Measurements from ENCODE around the gene NR4A2. TPM values are rescaled to one million over a fixed set of nuclear protein-coding genes. Genes with fewer than 3 reads are reported as not detected.
A peak's percentile ranks its signal among the peaks of the same experiment; 100 is the strongest.

Gene NR4A2
- total RNA-seq = 7.9 and 8.3 TPM in 2 replicates
- long read RNA-seq, partial matches to known transcripts = 3 of 8 reads
- long read RNA-seq, other reads (novel, unspliced or antisense) = 4 of 8 reads

DNA sequence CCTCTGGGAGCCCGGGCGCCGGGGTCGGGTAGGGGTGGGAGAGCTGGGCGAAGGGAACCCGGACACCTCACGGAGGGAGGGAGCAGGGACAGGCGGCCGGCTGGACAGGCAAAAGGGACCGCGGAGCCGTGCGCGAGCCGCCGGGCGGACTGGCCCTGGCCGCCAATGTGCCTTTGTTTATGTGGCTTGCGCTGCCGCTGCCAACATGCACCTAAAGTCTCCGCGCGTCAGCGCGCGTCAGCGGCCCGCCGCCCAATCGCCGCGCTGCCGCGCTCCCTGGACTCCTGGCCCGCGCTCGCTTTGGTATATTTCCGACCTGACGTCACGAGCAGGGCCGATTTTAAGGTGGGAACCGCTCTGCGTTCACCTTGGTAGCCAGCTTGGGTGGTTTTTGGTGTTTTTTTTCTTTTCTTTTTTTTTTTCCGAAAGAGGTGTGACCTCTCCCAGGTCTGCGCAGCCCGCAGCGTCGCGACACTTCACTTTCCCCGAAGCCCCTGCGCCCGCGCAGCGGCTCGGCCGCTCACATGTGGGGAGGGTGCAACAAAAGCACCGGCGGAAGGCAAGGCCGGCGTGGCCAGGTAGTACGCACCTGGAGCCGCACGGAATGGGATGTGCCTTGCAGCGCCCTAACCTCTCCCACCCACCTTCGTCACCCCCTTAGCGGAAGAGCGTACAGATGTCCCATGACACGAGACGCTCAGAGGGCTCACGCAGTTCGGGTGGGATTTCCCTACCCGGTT lies at the start of gene NR4A2:
NR4A2 (minus strand) TSS at position 188 of the 740 bp plus-strand sequence. CDS start 2,535 bp downstream, outside the sequence.
- H3K4me1 Mint-ChIP-seq (ENCODE audit: low read depth) = peaks cover 20% of the 10 kb centered on the region
- H3K4me3 Mint-ChIP-seq (ENCODE audit: low read depth) = peak within 1 kb of the TSS; percentile 88
- H3K27me3 Mint-ChIP-seq = peaks cover 16% of the 10 kb centered on the region
- peaks cover 17% of the 10 kb centered on the region for H3K36me3 Mint-ChIP-seq (ENCODE audit: insufficient read depth)
- H3K27ac Mint-ChIP-seq = peak within 1 kb of the TSS; percentile 100
- DNase-seq (ENCODE audit: low spot score, unreplicated experiment) = peak; percentile 77
- no peaks in the 10 kb centered on the region for H3K9me3 Mint-ChIP-seq (ENCODE audit: low read depth)
- TF ChIP-seq, protein P1, sequence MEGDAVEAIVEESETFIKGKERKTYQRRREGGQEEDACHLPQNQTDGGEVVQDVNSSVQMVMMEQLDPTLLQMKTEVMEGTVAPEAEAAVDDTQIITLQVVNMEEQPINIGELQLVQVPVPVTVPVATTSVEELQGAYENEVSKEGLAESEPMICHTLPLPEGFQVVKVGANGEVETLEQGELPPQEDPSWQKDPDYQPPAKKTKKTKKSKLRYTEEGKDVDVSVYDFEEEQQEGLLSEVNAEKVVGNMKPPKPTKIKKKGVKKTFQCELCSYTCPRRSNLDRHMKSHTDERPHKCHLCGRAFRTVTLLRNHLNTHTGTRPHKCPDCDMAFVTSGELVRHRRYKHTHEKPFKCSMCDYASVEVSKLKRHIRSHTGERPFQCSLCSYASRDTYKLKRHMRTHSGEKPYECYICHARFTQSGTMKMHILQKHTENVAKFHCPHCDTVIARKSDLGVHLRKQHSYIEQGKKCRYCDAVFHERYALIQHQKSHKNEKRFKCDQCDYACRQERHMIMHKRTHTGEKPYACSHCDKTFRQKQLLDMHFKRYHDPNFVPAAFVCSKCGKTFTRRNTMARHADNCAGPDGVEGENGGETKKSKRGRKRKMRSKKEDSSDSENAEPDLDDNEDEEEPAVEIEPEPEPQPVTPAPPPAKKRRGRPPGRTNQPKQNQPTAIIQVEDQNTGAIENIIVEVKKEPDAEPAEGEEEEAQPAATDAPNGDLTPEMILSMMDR (IDR thresholded peaks at IDR 0.05; ENCODE audit: unreplicated experiment) = no peak

DNA sequence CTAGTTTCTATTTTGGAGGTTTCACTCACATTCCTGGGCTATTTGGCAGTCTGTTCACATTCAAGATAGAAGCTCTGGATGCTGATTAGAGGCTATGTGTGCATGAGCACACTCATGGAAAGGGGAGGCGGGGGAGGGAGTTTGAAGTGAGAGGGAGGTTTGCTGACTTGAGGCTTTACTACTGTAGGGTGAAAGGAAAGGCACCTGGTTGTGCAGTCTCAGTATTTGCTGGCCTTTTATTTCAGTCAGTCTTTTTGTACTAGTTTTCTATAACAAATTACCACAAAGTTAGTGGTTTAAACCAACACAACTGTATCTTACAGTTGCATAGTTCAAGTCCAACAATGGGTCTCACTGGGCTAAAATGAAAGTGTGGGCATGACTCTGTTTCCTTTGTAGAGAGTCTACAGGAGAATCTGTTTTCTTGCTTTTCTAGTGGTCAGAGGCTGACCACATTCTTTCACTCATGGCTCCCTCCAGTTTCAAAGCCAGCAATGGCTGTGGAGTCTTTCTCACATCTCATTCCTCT lies 47.7 kb upstream of the NR4A2 start:
- Mint-ChIP-seq H3K9me3 (ENCODE audit: low read depth) (peaks cover 6% of the 10 kb centered on the region), H3K4me3 (ENCODE audit: low read depth) (no peak overlapping the region), H3K27me3 (no peaks in the 10 kb centered on the region), H3K4me1 (ENCODE audit: low read depth) (peaks cover 22% of the 10 kb centered on the region), H3K36me3 (ENCODE audit: insufficient read depth) (no peaks in the 10 kb centered on the region), H3K27ac (no peak overlapping the region)
- no peak for DNase-seq (ENCODE audit: low spot score, unreplicated experiment)
- TF ChIP-seq, protein P1 (IDR thresholded peaks at IDR 0.05; ENCODE audit: unreplicated experiment) = no peak

DNA sequence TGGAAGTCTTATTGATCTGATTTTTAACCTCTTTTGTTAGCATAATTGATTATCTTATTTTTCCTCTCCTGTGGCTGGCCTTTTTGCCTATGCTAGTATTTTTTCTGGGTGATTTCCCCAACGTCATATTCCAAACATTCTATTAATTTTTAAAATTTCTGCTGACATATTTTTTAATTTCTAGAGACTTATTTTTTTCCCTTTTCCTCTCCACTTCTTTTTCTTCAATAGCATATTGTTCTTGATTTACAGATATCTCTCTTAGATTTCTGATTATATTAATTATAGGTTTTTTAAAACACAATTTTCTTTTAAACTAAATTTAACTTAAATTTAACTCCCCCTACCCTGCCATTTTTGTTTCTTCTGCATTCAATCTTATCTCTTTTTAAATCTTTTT lies 47.2 kb upstream of the NR4A2 start:
- Mint-ChIP-seq H3K27ac (no peak overlapping the region), H3K27me3 (no peaks in the 10 kb centered on the region), H3K4me1 (ENCODE audit: low read depth) (peaks cover 22% of the 10 kb centered on the region), H3K4me3 (ENCODE audit: low read depth) (no peak overlapping the region), H3K36me3 (ENCODE audit: insufficient read depth) (peaks cover 1% of the 10 kb centered on the region), H3K9me3 (ENCODE audit: low read depth) (peaks cover 10% of the 10 kb centered on the region)
- DNase-seq (ENCODE audit: low spot score, unreplicated experiment) = no peak
- TF ChIP-seq, protein P1 (IDR thresholded peaks at IDR 0.05; ENCODE audit: unreplicated experiment) = no peak

DNA sequence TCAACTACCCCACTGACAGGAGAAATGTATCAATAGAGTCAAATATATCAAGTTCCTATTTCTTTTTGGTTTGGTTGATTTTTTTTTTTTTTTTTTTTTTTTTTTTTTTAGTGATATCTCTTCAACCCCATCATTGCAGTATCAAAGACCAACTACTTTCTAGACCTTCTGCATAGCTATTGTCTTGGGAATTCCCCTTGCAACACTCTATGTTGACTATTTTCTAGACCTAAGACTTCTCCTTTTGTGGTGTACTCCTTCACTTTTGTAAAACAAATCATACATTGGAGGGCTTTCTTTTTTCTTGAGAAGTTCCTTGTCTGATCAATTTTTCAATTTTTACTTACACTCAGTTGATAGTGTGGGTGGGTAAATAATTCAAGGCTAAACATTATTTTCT lies 46.5 kb upstream of the NR4A2 start:
- Mint-ChIP-seq H3K4me3 (ENCODE audit: low read depth) (no peak overlapping the region), H3K36me3 (ENCODE audit: insufficient read depth) (peaks cover 1% of the 10 kb centered on the region), H3K9me3 (ENCODE audit: low read depth) (peaks cover 14% of the 10 kb centered on the region), H3K4me1 (ENCODE audit: low read depth) (peaks cover 22% of the 10 kb centered on the region), H3K27ac (no peak overlapping the region), H3K27me3 (no peaks in the 10 kb centered on the region)
- no peak for DNase-seq (ENCODE audit: low spot score, unreplicated experiment)
- TF ChIP-seq, protein P1 (IDR thresholded peaks at IDR 0.05; ENCODE audit: unreplicated experiment) = no peak

DNA sequence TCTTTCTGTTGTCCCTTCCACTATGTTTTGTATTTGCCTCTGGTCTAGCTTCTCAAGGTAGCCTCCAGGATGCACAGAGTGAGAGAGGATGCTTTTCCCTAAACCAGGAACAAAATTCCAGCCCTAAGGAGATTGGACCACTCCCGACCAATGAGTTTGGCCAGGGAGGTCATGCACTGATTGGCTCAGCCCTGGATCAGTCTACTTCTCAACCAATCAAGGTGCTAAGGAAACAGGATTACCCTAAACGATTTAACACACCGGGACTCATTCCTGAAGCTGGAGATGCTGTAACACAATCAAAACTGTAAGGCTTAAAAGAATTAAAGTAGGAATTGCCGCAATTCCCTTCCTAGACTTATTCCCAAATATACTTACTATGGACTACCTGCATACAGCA lies 34.2 kb upstream of the NR4A2 start:
- TF ChIP-seq, protein P1 (IDR thresholded peaks at IDR 0.05; ENCODE audit: unreplicated experiment) = no peak
- no peak overlapping the region for H3K4me3 Mint-ChIP-seq (ENCODE audit: low read depth)
- no peak for DNase-seq (ENCODE audit: low spot score, unreplicated experiment)

More for the DNA sequence above, 34.2 kb upstream of the NR4A2 start:
- Mint-ChIP-seq H3K9me3 (ENCODE audit: low read depth) (peaks cover 6% of the 10 kb centered on the region), H3K27me3 (no peaks in the 10 kb centered on the region), H3K4me1 (ENCODE audit: low read depth) (peaks cover 6% of the 10 kb centered on the region), H3K27ac (peak overlapping the region; percentile 46), H3K36me3 (ENCODE audit: insufficient read depth) (peaks cover 7% of the 10 kb centered on the region)

Measured in progenitor cell of endocrine pancreas (in vitro differentiated cells).